Jurkat, Clone E6-1 (cell line): ENCODE results near the gene XBP1.
"Not testable (repeated sequence)": the region's sequence is repeated elsewhere in the genome, so short reads cannot be mapped to it uniquely, and the experiment has no call there.

Experiments used
- DNase-seq: peaks from one replicate; pipeline ENCODE4 v3.0.0-alpha.2; 2011; ENCODE audit warnings: low read depth, low spot score
- H3K4me3 ChIP-seq: 2 replicates; pipeline ENCODE4 v1.5.1; 2011; ENCODE audit warnings: mild to moderate bottlenecking, low read length, control low read depth, moderate library complexity

The XBP1 gene

GRCh38 chr22:28820885-28821284 is 20.5 kb upstream of the XBP1 start:
- no peak for DNase-seq
- no peak overlapping the region for H3K4me3 ChIP-seq

- no peak for DNase-seq
- no peak overlapping the region for H3K4me3 ChIP-seq
Measured at GRCh38 chr22:28819253-28820096, 19.1 kb upstream of the XBP1 start.

- no peak for DNase-seq
- no peak overlapping the region for H3K4me3 ChIP-seq
Measured at GRCh38 chr22:28817919-28818859, 17.8 kb upstream of the XBP1 start.

GRCh38 chr22:28817064-28817463 is 16.7 kb upstream of the XBP1 start:
- DNase-seq = no peak
- H3K4me3 ChIP-seq = no peak overlapping the region

- no peak for DNase-seq
- no peak overlapping the region for H3K4me3 ChIP-seq
Measured at GRCh38 chr22:28815729-28816128, 15.4 kb upstream of the XBP1 start.

GRCh38 chr22:28815111-28815510 is 14.7 kb upstream of the XBP1 start:
- no peak overlapping the region for H3K4me3 ChIP-seq

GRCh38 chr22:28813772-28814518 is 13.6 kb upstream of the XBP1 start:
- DNase-seq = no peak
- H3K4me3 ChIP-seq = no peak overlapping the region

More at GRCh38 chr22:28815111-28815510, 14.7 kb upstream of the XBP1 start:
- DNase-seq = peak; percentile 62

- DNase-seq = no peak
- H3K4me3 ChIP-seq = no peak overlapping the region
Measured at GRCh38 chr22:28812516-28812915, 12.1 kb upstream of the XBP1 start.

GRCh38 chr22:28810821-28811491 is 10.6 kb upstream of the XBP1 start:
- DNase-seq = peak; percentile 91
- peak overlapping the region; percentile 33 for H3K4me3 ChIP-seq

GRCh38 chr22:28808716-28809355 is 8.5 kb upstream of the XBP1 start:
- no peak for DNase-seq
- no peak overlapping the region for H3K4me3 ChIP-seq

GRCh38 chr22:28805426-28805825 is 5.1 kb upstream of the XBP1 start:
- not testable (repeated sequence) for DNase-seq, H3K4me3 ChIP-seq

- peak overlapping the region; percentile 86 for H3K4me3 ChIP-seq
Measured at GRCh38 chr22:28802595-28803123, 2.3 kb upstream of the XBP1 start.

GRCh38 chr22:28801845-28802594 is 1.7 kb upstream of the XBP1 start:
- peak overlapping the region; percentile 86 for H3K4me3 ChIP-seq
- peak; percentile 75 for DNase-seq

More at GRCh38 chr22:28802595-28803123, 2.3 kb upstream of the XBP1 start:
- DNase-seq = no peak

- peak overlapping the region; percentile 86 for H3K4me3 ChIP-seq
- no peak for DNase-seq
Measured at GRCh38 chr22:28799606-28800307, 612 bp downstream of the XBP1 start.

GRCh38 chr22:28798810-28799605 is 1.4 kb downstream of the XBP1 start:
- peak overlapping the region; percentile 86 for H3K4me3 ChIP-seq
- no peak for DNase-seq
